Head of caudate nucleus (tissue), 42 donors: ENCODE measurements around the gene XIRP2.

Experiments
- DNase-seq, 42 donors: peaks; one replicate each; pipeline versions ENCODE4 v3.0.0 to v3.0.0-alpha.2; 2020 to 2021; ENCODE audit warnings: mixed read lengths in 7 of 42
- intact Hi-C: fragments of 100-400 bp; cut with DNase I; formaldehyde crosslinking; loops from one replicate; pipeline ENCODE4 v1.15.0; 2022

XIRP2 gene

DNA sequence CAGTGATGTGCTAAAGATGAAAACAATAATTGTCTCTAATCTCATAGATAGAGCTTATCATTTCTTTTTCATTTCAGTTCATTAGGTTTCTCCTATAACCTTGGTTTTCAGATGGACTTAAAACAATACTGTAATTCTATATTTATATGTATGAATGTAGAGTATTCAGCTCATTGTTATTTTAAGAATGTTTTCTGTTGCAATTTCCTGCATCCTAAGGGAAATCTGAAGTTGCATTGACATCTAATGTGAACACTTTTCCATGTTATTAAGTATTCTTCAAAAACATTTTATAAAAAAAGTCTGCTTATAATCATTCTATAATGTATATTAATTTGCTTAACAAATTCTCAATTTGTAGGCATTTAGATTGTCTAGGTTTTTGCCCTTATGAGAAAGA is 288.9 kb downstream of the XIRP2 start:
- DNase-seq: no peak
- intact Hi-C loops: no loop called here

DNA sequence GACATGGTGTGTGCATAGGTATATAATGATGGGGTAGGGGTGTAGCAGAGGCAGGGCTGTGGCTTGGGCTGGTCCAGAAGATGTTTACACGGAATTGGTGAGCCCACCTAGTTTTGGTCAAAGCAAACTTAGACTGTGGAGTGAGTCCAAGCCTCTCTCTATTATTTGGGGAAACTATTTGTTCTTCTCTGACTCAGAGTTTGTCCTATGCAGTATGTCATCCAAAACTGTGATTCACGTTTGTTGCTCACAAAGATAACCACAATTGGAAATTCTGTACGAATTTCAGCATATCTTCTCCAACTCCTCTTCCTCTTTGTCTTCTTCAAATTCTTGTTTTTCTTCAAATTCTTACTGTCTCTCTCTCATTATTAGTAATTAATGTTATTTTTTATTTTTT is 292.9 kb downstream of the XIRP2 start:
- no peak for DNase-seq
- intact Hi-C loops: no loop called here

DNA sequence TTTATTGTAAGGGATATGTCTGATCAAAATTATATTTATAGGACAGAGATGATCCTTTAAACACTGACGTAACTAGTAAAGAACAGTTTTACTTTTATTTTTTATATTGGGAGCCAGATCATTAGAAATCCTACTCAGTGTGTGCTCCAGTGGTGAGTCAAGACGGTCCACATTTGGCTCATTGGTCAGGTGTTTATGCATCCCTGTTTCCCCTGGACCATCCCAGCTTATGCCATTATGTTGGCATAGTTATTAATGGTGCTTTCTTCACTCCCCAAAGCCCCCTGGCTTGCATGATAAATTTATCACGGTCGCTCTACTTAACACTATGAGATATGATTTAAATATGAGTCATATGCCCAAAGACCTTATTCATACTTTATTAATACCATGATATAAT is 293.4 kb downstream of the XIRP2 start:
- no peak for DNase-seq
- intact Hi-C loops: no loop called here

DNA sequence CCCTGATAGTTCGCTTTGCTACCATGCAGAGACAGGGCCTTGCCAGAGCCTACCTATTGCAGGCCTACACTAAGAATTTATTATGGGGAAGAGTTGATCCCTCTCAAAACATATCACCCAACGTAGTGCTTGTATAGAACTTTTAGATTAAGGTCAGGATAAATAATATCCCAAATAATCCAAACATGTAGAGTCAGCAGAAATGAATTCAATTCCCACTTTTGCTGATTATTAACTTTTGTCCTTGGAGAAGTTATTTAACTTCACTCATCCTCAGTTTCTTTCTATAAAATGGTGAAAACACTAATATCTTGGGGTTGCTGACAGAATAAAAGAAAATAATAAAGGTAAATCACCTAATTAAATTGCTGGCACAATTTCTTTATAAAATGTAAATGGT is 294.1 kb downstream of the XIRP2 start:
- intact Hi-C loops: no loop called here
- DNase-seq: no peak

DNA sequence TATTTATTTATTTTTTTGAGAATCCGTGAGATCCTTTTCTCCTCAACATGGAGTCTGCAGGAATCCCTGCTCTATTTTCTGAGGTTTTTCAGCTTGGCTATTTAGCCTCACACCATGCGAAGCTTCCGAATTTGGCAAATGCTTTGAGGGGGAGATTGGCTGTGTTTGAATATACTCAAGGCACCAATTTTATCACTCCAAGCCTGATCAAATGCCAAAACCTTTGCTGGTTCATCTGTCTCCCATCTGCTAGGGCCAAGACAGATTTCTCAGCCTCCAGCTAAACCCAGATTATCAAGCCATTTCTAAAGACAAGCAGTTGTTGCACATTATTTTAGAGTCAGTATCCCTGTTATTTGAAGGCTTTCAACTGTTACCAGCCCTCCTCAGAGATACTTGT is 295.7 kb downstream of the XIRP2 start:
- DNase-seq: no peak
- intact Hi-C loops: no loop called here

DNA sequence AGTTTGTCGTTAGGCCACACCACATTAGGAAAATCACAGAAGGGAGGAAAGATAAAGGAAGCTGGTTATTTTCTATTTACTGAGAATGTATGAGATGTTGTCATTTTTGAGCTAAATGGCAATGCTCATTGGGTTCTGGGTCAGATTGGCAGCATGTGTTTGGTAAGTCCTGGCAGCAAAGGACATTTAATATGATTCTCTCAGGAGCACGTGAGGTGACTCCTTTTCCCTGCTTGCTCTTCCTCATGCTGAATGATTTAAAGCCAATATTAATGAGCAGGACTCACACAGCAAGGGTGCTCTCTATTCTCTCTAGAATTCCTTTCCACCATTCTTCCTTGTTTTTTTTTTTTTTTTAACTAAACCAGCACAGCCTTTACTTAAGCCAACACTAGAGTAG is 298.2 kb downstream of the XIRP2 start:
- no peak for DNase-seq
- intact Hi-C loops: no loop called here

DNA sequence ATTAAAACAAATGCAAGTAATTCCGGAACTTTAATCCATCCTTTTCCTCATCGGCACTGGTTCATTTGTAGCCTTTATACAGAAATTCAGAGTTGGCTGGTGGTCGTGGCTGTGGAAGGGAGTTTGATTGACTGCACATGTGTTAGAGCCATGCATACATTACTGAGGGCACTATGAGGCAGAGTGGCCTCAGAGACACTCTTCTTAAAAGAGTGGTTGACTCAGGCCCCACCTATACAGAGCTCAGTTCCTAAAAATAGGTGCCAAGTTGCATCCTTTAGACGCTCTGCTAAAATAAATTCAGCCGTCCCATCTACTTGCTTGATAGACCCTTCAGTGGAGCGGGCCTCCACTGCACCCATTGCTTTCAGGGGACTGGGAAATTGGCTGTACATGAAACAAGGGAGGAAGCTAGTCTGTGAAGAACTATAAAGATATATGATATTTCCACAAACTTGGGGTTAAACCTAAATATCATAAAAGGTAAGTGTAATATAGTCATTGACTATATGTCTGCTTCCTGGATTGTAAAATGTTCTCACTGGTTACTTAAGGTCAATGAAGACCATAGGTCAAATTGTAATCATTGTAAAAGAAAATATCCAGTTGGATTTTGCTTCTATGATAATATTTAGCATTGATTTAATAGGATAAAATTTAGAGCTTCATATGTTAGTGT is 298.9 kb downstream of the XIRP2 start:
- intact Hi-C loops: no loop called here
- DNase-seq: no peak

DNA sequence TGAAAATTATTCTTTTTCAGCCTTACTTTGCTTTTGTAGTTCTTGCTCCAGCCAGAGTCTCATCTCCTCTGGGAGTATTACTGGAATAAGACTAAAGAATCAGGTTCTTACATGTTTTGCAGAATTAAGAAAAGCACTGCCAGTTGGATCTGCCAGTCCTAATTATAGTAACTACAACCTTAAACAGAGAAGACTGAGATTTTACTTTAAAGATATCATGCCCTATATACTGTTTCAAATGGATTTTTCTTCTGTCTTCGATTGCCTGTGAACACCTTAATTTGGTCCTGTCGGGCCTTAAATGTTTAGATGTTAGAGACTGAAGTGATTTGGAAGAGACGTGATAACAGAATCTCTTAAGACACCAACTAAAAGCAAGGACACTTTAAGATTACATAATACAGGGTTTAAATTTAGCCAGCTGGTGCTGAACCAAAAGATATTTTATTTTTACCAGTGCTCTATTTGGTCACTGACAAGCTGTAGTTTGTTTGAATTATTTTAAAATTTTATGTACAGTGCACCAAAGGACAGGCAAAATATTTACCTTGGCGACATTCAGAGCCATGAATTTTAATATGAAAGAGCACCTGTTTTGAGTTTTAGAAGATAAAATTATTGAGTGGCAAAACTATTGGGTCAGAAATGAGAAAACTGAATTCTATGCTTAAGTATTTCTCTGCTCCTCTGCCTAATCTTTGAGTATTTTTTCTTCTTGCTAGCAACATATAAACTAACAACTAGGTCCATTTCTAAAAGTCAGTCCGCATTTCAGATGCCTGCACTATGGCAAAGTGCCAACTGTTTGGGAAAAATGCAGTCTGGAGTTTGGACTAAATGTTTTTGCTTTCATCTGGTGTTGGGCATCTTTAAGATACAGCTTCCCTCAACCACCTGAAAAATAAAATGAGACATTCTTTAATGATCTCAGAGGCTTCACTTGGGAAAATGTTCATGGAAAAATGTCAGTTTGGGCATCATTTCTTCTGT is 300.0 kb downstream of the XIRP2 start:
- intact Hi-C loops: no loop called here
- DNase-seq: no peak

DNA sequence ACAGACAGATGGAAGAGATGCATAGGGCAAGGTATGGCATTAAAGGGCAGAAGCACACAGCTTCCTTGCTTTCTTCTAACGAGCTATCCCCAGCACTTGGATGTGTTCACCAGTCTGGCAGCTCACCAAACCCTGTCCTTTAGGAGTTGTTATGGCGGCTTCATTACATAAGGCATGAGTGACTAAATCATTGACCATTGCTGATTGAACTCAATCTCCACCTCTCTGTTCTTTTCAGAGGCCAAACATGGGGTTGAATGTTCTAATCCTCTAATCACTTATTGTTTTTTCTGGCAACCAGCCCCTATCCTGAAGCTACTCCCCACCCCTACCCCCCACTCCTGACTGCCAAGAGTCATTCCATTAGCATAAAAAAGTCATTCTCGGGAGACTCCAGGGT is 301.8 kb downstream of the XIRP2 start:
- intact Hi-C loops: no loop called here
- no peak for DNase-seq

DNA sequence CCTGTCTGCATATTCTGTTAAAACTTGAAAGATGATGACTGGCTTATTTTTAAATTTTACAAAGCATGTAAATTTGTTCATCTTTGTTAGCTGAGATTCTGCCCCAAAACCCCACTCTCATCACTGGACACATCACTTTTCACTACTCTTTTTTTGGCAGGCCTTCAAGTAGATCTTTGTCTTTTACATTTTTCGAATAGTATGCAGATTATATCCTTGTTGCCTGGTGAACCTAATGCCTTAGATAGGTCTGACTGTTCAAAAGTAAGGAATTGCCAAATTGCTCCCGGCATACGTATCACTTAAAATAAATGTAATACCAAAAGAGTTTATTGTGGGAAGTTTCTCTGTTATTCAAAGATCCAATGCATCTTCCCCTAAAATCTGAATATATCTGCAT is 303.3 kb downstream of the XIRP2 start:
- intact Hi-C loops: no loop called here
- DNase-seq: no peak

DNA sequence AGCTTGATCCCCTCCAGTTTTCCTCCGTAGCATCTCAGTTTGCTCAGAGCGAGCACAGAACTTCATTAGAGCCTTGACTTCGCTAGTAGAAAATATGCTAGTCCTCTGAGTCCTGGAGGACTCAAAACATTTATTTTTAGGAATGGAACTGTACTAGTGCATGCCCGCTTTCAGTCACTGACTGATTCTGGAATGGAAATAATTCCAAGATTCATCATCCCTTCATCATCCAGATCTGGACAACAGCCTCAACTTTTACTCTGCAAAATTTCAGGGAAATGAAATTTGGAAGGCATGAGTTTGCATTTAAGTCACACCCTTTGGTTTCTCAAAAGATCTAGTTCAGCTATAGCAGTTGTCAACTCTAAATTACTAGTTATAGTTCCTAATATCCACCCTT is 304.6 kb downstream of the XIRP2 start:
- DNase-seq: no peak
- intact Hi-C loops: no loop called here

DNA sequence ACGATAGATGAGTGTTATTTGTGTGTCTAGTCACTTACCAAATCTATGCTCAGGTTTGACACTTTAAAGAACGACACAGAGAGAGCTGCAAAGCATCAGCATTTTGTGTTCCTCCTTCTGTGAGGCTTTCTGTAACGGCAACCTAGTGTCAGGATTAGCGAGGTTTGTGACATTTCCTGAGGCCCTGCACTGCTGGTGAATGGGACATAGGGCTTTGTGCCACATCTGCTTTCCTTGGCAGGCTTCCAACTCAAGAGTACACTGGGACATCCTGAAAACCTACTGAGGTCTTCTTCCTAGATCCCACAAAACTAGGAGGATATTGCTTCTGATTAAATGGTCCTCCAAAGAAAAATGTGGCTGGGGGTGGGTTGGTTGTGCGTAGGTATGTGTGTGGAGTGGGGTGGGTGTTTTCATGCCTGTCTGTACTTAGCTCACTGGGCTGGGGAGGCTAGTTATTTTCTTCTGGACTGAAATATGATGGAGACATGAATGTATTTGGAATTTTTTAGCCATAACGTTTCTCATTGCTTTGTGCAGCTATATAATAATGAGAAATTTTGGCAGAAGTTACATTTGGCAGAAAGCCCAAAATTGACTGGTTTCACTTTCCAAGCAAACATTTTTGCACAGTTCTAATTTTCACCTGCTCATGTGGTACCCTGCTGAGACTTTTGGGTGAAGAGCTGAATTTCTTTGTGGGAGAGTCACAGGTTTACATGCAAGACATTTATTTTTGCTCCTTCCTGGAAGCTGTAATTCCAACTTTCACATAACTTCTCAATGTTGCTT is 308.4 kb downstream of the XIRP2 start:
- intact Hi-C loops: no loop called here
- peak in 2 of 42 donors; percentile 6 to 8 for DNase-seq

DNA sequence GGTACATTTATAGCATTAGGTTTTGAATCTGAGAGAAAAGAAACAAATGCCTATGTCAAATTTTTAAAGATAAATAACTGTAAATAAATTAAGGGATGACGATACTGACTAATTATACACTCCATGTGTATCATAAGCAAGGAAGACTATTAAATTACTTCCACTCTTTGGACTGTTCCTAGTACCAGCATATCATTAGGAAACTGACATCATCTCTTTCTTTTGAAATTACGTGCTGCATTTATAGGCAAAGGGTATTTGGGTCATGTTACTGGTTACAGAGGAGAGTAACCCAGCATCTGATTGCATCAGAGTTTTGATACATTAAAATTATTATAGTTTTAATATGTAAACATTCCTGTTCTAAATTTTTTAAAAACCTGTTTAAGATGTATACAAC is 309.7 kb downstream of the XIRP2 start:
- intact Hi-C loops: no loop called here

DNA sequence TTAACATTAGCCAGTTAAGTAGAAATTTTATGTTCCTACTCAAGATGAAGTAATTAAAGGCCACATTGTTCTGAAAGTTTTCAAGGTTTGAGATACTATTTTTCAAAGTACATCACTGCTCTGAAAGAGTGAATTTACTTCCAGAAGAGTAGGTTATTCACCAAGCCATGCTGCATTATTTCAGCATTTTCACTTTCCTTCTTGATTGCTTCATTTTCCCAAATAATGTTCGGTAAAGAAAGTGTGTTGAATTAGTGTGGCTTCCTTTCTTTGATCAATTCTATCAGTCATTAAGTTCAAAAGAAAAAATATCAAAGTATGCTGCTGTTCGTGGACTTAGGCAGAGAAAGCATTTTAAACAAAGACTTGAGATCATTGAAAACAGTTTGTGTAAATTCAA is 310.3 kb downstream of the XIRP2 start:
- intact Hi-C loops: no loop called here
- no peak for DNase-seq

More for the DNA sequence above, 309.7 kb downstream of the XIRP2 start:
- DNase-seq: no peak

DNA sequence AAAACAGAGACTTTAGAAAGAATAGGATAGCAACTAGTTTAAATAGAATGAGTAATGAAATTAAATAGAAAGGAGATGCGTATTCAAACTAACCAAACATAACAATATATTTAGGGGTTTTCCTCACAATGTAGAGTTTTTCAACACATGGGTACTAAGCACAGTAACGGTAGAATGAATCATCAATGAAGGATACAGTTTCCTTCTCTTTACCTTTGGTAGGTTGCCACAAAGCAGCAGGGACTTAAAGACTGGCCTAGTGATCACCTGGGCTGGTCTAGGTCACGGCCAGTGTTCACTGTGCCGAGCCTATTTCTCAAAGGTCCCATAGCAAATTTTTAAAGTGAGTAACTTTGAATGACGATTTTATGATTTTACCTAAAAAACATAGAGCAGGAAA is 311.7 kb downstream of the XIRP2 start:
- intact Hi-C loops: no loop called here
- DNase-seq: no peak

DNA sequence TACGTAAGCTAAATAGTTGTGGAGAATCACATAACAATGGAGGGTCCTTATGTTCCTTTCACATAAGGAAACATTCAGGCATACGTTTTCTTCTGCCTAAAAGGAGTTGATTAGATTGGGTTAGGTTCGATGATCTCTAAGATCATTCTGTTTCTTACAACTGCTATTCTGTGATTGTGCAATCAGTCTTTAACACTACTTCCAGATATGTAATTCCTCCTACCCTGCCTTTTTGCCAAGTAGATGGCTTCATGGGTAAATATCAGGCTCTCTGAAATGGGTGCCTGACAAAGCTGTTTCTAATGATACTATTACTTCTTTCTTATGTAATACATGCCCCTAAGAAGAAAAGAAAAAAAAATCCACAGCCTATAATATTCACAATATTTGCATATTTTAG is 321.5 kb downstream of the XIRP2 start:
- intact Hi-C loops: no loop called here
- no peak for DNase-seq

DNA sequence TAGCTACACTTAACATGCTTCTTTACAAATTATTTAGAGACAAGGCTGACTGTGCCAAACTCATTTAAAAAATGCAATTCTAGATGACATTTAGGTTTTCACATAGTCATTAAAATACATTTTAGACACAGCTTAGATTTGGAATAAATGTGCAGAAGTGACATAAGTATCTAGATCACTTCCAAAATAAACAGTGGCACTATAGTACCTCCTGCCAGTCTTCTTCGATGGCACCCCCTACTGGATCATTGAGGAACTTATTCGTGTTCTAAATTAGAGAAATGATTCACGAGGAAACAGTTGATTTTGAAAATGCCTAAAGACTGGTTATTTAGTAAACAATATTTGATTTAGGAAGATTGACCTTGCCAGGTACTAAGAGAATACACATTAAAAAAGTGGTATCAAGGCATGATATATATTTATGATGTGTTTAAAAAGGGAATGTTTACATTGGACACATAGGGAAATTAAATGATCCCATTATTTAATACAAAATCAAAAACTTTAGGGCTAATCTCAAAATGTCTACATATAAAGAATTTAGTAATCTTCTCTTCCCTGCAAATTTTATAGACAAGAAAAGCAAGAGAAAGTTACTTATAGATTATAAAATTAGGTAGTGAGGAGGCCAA is 323.9 kb downstream of the XIRP2 start:
- intact Hi-C loops: no loop called here
- DNase-seq: peak in 20 of 42 donors; percentile 6 to 73 (median 41)

DNA sequence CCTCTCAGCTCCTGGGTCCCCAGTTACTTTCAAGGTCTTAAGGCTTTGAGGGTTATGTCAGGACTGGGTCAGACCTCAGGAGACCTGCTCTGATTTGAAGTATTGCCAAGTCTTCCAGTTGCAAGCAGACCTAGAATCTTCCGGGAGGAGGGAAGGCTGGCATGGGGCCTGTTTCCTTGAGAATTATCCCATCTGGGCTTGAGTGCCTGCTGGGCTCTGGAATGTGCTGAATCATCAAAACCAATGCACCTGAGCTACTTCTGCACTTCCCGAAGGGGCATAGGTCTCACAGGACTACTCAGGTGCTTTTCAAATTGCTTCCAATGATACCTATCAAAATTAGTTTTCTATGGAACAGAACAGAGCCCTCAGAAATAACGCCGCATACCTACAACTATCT is 327.3 kb downstream of the XIRP2 start:
- no peak for DNase-seq
- intact Hi-C loops: no loop called here

DNA sequence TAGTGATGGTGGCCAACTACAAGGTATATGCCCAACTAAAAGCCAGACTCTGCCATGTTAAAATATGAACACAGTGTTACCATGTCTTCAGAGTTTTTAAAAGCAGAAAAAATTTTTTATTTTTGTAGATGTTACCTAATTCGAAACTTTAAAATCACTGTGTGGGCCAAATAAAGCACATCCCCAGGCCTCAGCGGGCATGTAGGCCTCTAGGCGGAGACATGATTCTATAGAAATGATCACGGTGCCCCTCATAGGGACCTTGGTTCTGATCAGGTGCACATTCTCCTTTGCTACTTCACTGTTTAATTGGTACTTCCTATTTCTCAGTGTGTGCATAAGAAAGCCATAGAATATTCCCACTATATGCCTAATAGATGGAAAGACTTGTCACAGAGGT is 349.2 kb downstream of the XIRP2 start:
- DNase-seq: no peak
- intact Hi-C loops: no loop called here
